IMR-90 (cell line): ENCODE data around the gene EOLA2. TPM values are rescaled to one million over a fixed set of nuclear protein-coding genes. Genes with fewer than 3 reads are reported as not detected.
"Not testable (repeated sequence)": the region's sequence is repeated elsewhere in the genome, so short reads cannot be mapped to it uniquely, and the experiment has no call there.

ENCODE experiments used
- ATAC-seq: fragments of 200-7000 bp; cut with Tn5 transposase; 2 replicates; pipeline ENCODE4 v1.9.1; 2020; ENCODE audit warnings: low read depth, mild to moderate bottlenecking, moderate library complexity
- BruUV-seq: library from RNA; stranded (reverse); fragments of 400-500 nt; replicated peaks from 2 replicates; lab custom pipeline; 2021; lab: Mats Ljungman, UMichigan
- CTCF ChIA-PET: fragments of 300-600 bp; formaldehyde crosslinking; extraction: SDS; loops from one replicate; lab custom pipeline; 2021; ENCODE audit warnings: antibody characterized with exemption; lab: Yijun Ruan, JAX
- POLR2A ChIA-PET: fragments of 300-600 bp; sonication (Branson Sonifier 250); formaldehyde crosslinking; loops from one replicate; lab custom pipeline; 2022; ENCODE audit warnings: antibody characterized with exemption; ENCODE audit not compliant: unreplicated experiment; lab: Charles Lee
- DNase-seq: peaks from one replicate; pipeline ENCODE4 v3.0.0; 2013
- H2AFZ ChIP-seq: replicated peaks from 2 replicates; pipeline ENCODE3; 2013; ENCODE audit warnings: low read length, mild to moderate bottlenecking; ENCODE audit not compliant: poor library complexity
- H2AK5ac ChIP-seq: 2 replicates; pipeline ENCODE4 v1.6.1; 2013; ENCODE audit warnings: low read depth, low read length, inconsistent platforms
- H2AK9ac ChIP-seq: replicated peaks from 2 replicates; pipeline ENCODE3; 2013; ENCODE audit warnings: mild to moderate bottlenecking, low read depth, low read length, moderate library complexity; ENCODE audit not compliant: poor library complexity
- H2BK120ac ChIP-seq: 2 replicates; pipeline ENCODE4 v1.6.1; 2013; ENCODE audit warnings: low read depth, low read length, inconsistent platforms
- H2BK15ac ChIP-seq: 3 replicates; pipeline ENCODE4 v1.6.1; 2013; ENCODE audit warnings: low read depth, low read length, inconsistent platforms
- H2BK20ac ChIP-seq: 2 replicates; pipeline ENCODE4 v1.6.1; 2013; ENCODE audit warnings: low read depth, mild to moderate bottlenecking, inconsistent platforms, low read length, moderate library complexity
- H2BK5ac ChIP-seq: 2 replicates; pipeline ENCODE4 v1.6.1; 2013; ENCODE audit warnings: mild to moderate bottlenecking, low read depth, low read length, inconsistent platforms; ENCODE audit not compliant: poor library complexity, severe bottlenecking
- H3K14ac ChIP-seq: replicated peaks from 2 replicates; pipeline ENCODE4 v1.6.1; 2013; ENCODE audit warnings: low read depth, low read length, inconsistent platforms
- H3K18ac ChIP-seq: 2 replicates; pipeline ENCODE4 v1.6.1; 2013; ENCODE audit warnings: low read depth, low read length, control low read depth
- H3K23ac ChIP-seq: 2 replicates; pipeline ENCODE4 v1.6.1; 2013; ENCODE audit warnings: low read depth, low read length, inconsistent platforms
- H3K27ac ChIP-seq: 2 replicates; pipeline ENCODE4 v1.5.1; 2013; ENCODE audit warnings: mild to moderate bottlenecking, control low read depth, low read length; ENCODE audit not compliant: insufficient read depth
- H3K27me3 ChIP-seq: 2 replicates; pipeline ENCODE4 v1.6.1; 2013; ENCODE audit warnings: low read length; ENCODE audit not compliant: control insufficient read depth, insufficient read depth
- H3K36me3 ChIP-seq: 2 replicates; pipeline ENCODE4 v1.6.1; 2013; ENCODE audit warnings: low read length, mixed read lengths; ENCODE audit not compliant: control insufficient read depth, insufficient read depth
- H3K4ac ChIP-seq: 2 replicates; pipeline ENCODE4 v1.6.1; 2013; ENCODE audit warnings: low read depth, low read length, inconsistent platforms
- H3K4me1 ChIP-seq: 2 replicates; pipeline ENCODE4 v1.6.1; 2013; ENCODE audit warnings: low read length, mixed read lengths; ENCODE audit not compliant: control insufficient read depth, insufficient read depth
- H3K4me2 ChIP-seq: 2 replicates; pipeline ENCODE4 v1.6.1; 2013; ENCODE audit warnings: low read depth, mild to moderate bottlenecking, control low read depth, low read length, moderate library complexity
- H3K4me3 ChIP-seq: 2 replicates; pipeline ENCODE4 v1.5.1; 2013; ENCODE audit warnings: low read depth, mild to moderate bottlenecking, control low read depth, low read length, moderate library complexity; ENCODE audit not compliant: insufficient read depth
- H3K56ac ChIP-seq: 2 replicates; pipeline ENCODE4 v1.6.1; 2013; ENCODE audit warnings: low read length, inconsistent platforms; ENCODE audit not compliant: insufficient read depth; ENCODE audit errors: extremely low read depth
- H3K79me1 ChIP-seq, 2 experiments: 2 replicates each; pipeline ENCODE4 v1.6.1; 2013; ENCODE audit warnings: low read length in 2 of 2, inconsistent platforms in 1 of 2, low read depth in 1 of 2
- H3K9ac ChIP-seq: 2 replicates; pipeline ENCODE4 v1.6.1; 2013; ENCODE audit warnings: low read depth, low read length, control low read depth
- H3K9me1 ChIP-seq: 2 replicates; pipeline ENCODE4 v1.6.1; 2013; ENCODE audit warnings: low read length, inconsistent platforms; ENCODE audit not compliant: insufficient read depth
- H3K9me3 ChIP-seq: 2 replicates; pipeline ENCODE4 v1.6.1; 2013; ENCODE audit warnings: low read length; ENCODE audit not compliant: control insufficient read depth, insufficient read depth
- H4K20me1 ChIP-seq: 2 replicates; pipeline ENCODE4 v1.6.1; 2013; ENCODE audit warnings: low read length, inconsistent platforms; ENCODE audit not compliant: insufficient read depth
- H4K5ac ChIP-seq: 2 replicates; pipeline ENCODE4 v1.6.1; 2013; ENCODE audit warnings: mild to moderate bottlenecking, low read depth, low read length, control low read depth
- H4K8ac ChIP-seq, 2 experiments: 2 replicates each; pipeline ENCODE4 v1.6.1; 2013; ENCODE audit warnings: low read depth in 2 of 2, low read length in 2 of 2, control low read depth in 1 of 2, inconsistent platforms in 1 of 2
- H4K91ac ChIP-seq: 2 replicates; pipeline ENCODE4 v1.6.1; 2013; ENCODE audit warnings: low read depth, low read length, inconsistent platforms; ENCODE audit not compliant: insufficient read depth
- WGBS, 2 experiments: methylation state at CpG; one replicate each; pipeline versions ENCODE4 v1.1.5 to v1.1.7; 2013; ENCODE audit warnings: missing lambda C conversion rate in 2 of 2; ENCODE audit not compliant: insufficient read length in 1 of 2; ENCODE audit errors: extremely low coverage in 2 of 2; 5-methylcytosine and 5-hydroxymethylcytosine counted together
- dilution Hi-C: fragments of 300-500 bp; cut with HindIII; formaldehyde crosslinking; loops from one replicate; pipeline ENCODE4 v1.14.3; 2018; ENCODE audit warnings: low sequenced_read_pairs; ENCODE audit not compliant: unreplicated experiment
- in situ Hi-C: fragments of 300-500 bp; cut with MboI; formaldehyde crosslinking; loops from 3 replicates; pipeline ENCODE4 v1.14.3; 2019; ENCODE audit warnings: low sequenced_read_pairs, inconsistent platforms, mixed read lengths
- intact Hi-C: fragments of 100-400 bp; cut with micrococcal nuclease; formaldehyde crosslinking; loops from 2 replicates; pipeline ENCODE4 v1.10.0; 2022
- polyA plus RNA-seq, 3 experiments: library from polyadenylated mRNA; depleted of rRNA; stranded (reverse); fragments of >200 nt; gene quantifications; 2 replicates each; pipeline ENCODE4 v1.2.3, GENCODE V29; 2012; ENCODE audit warnings: low replicate concordance in 1 of 3
- total RNA-seq: library from RNA; depleted of rRNA; stranded (reverse); fragments of >200 nt; gene quantifications from 2 replicates; pipeline ENCODE4 v1.2.3, GENCODE V29; 2012

EOLA2 gene
- total and polyA plus RNA-seq, 2 of the 4 experiments (the other 2 are of a cell fraction): 23.7 to 46.5 TPM

DNA sequence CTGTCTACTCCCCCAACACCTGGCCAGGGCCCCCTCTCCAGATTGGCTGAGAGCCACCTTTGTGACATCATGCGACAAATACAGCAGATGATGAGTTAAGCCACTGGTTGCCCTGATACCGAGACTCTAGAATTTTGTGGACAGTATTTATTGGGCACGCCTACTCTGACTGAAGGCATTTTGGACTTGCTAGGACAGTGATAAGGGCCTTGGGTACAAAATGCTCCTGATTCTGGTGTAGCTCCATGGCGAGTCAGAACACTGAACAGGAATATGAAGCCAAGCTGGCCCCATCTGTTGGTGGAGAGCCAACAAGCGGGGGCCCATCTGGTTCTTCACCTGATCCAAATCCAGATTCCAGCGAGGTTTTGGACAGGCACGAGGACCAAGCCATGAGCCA lies 8.9 kb downstream of the EOLA2 start, which contains the start of gene HSFX4:
Gene HSFX4, plus strand, starts transcription at position 174 of the 400 bp plus-strand sequence. Its CDS starts 72 bp downstream, at position 246.
- POLR2A ChIA-PET, H4K20me1 ChIP-seq, H3K18ac ChIP-seq, H3K79me1 ChIP-seq, H4K5ac ChIP-seq, H3K9ac ChIP-seq, dilution Hi-C loops, in situ Hi-C loops, H2AFZ ChIP-seq, H2BK20ac ChIP-seq, H3K27me3 ChIP-seq, CTCF ChIA-PET, ATAC-seq, H3K4ac ChIP-seq, H3K9me1 ChIP-seq, H3K4me1 ChIP-seq, H2AK5ac ChIP-seq, H3K23ac ChIP-seq, H2AK9ac ChIP-seq, BruUV-seq, intact Hi-C loops, H4K8ac ChIP-seq, DNase-seq, H3K4me3 ChIP-seq, H2BK15ac ChIP-seq, H3K4me2 ChIP-seq, H3K9me3 ChIP-seq, H4K91ac ChIP-seq, H3K36me3 ChIP-seq, H2BK120ac ChIP-seq, H2BK5ac ChIP-seq, H3K56ac ChIP-seq, H3K14ac ChIP-seq, H3K27ac ChIP-seq: not testable (repeated sequence)
- WGBS, 2 experiments: no CpG with 5 or more reads among the region's 7 CpGs

DNA sequence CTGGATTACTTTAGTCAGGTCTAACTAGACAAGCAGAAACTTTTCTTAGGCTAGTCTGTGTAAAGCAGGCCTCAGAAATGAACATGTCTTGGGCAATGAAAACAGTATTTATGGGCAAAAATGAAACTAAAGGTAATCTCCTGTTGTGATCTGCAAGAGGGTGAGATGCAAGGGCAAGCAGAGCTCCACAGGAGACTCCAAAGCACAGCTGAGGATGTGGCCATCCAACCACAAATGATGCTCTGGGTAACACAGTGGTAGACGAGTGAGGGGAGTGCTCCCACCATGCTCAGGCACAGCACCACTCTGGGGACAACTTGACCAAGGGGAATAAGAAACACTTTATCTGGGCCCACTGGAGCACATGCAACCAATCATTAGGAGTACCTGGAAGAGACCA lies 9.7 kb downstream of the EOLA2 start:
- dilution Hi-C loops, H3K4me2 ChIP-seq, H3K27me3 ChIP-seq, CTCF ChIA-PET, H3K9ac ChIP-seq, H3K36me3 ChIP-seq, ATAC-seq, POLR2A ChIA-PET, H4K20me1 ChIP-seq, H3K4me3 ChIP-seq, H2AK9ac ChIP-seq, H3K23ac ChIP-seq, H2BK15ac ChIP-seq, H2BK20ac ChIP-seq, H3K27ac ChIP-seq, H2BK5ac ChIP-seq, H2AFZ ChIP-seq, intact Hi-C loops, DNase-seq, in situ Hi-C loops, BruUV-seq, H3K14ac ChIP-seq, H4K8ac ChIP-seq, H2BK120ac ChIP-seq, H3K4ac ChIP-seq, H2AK5ac ChIP-seq, H3K4me1 ChIP-seq, H3K9me3 ChIP-seq, H4K5ac ChIP-seq, H4K91ac ChIP-seq, H3K56ac ChIP-seq, H3K79me1 ChIP-seq, H3K18ac ChIP-seq, H3K9me1 ChIP-seq: not testable (repeated sequence)
- no CpG with 5 or more reads among the region's 1 CpG for WGBS, 2 experiments
